ENCODE results near the gene MRPS2. TPM values are rescaled to one million over a fixed set of nuclear protein-coding genes. Genes with fewer than 3 reads are reported as not detected.

Gene MRPS2
- total and polyA plus RNA-seq, 2 experiments from 2014 or later: 22.4 to 59.1 TPM

GRCh38 chr9:135523521-135524129 is 23.1 kb downstream of the MRPS2 start:
- no peaks in the 10 kb centered on the region for H3K4me1 ChIP-seq (ENCODE audit: insufficient read depth)
- H3K4me2 ChIP-seq: no peak overlapping the region
- no peaks in the 10 kb centered on the region for H3K36me3 ChIP-seq (replicated peaks; ENCODE audit: insufficient read depth, low read depth)
- no peak overlapping the region for H3K4me3 ChIP-seq
- H3K79me2 ChIP-seq: no peaks in the 10 kb centered on the region
- no peak for TF ChIP-seq EZH2phosphoT487 (IDR thresholded peaks at IDR 0.05; ENCODE audit: low read depth, severe bottlenecking, unreplicated experiment)
- no peak for TF ChIP-seq CTCF (IDR thresholded peaks at IDR 0.05; ENCODE audit: poor library complexity)
- no peak for TF ChIP-seq EZH2 (IDR thresholded peaks at IDR 0.05; ENCODE audit: borderline replicate concordance)
- H3K9me3 ChIP-seq (ENCODE audit: low read depth): no peaks in the 10 kb centered on the region
- WGBS (ENCODE audit: low lambda C conversion rate, missing lambda C conversion rate): 83% methylated on average over 21 of the region's 21 CpGs
- no peak overlapping the region for H2AFZ ChIP-seq
- H3K27me3 ChIP-seq: no peaks in the 10 kb centered on the region
- no peak overlapping the region for H3K27ac ChIP-seq
- DNase-seq (ENCODE audit: low spot score): no peak
- H4K20me1 ChIP-seq (ENCODE audit: insufficient read depth, poor library complexity, severe bottlenecking): no peaks in the 10 kb centered on the region
- no peaks in the 10 kb centered on the region for H3K9me2 ChIP-seq (replicated peaks; ENCODE audit: insufficient read depth)

- Histone ChIP-seq H3K4me3 (no peak overlapping the region), H3K27ac (no peak overlapping the region), H4K20me1 (ENCODE audit: insufficient read depth, poor library complexity, severe bottlenecking) (no peaks in the 10 kb centered on the region), H3K9me3 (ENCODE audit: low read depth) (no peaks in the 10 kb centered on the region), H2AFZ (no peak overlapping the region), H3K27me3 (no peaks in the 10 kb centered on the region), H3K36me3 (replicated peaks; ENCODE audit: insufficient read depth, low read depth) (no peaks in the 10 kb centered on the region), H3K9me2 (replicated peaks; ENCODE audit: insufficient read depth) (no peaks in the 10 kb centered on the region), H3K4me2 (no peak overlapping the region), H3K4me1 (ENCODE audit: insufficient read depth) (no peaks in the 10 kb centered on the region), H3K79me2 (no peaks in the 10 kb centered on the region)
- DNase-seq (ENCODE audit: low spot score): no peak
- TF ChIP-seq CTCF (IDR thresholded peaks at IDR 0.05; ENCODE audit: poor library complexity): no peak
- no peak for TF ChIP-seq EZH2 (IDR thresholded peaks at IDR 0.05; ENCODE audit: borderline replicate concordance)
- no peak for TF ChIP-seq EZH2phosphoT487 (IDR thresholded peaks at IDR 0.05; ENCODE audit: low read depth, severe bottlenecking, unreplicated experiment)
- 62% methylated on average over 21 of the region's 27 CpGs for WGBS (ENCODE audit: low lambda C conversion rate, missing lambda C conversion rate)
Measured at GRCh38 chr9:135524130-135524861, 23.8 kb downstream of the MRPS2 start.

GRCh38 chr9:135525241-135526088 is 25.0 kb downstream of the MRPS2 start:
- H3K4me1 ChIP-seq (ENCODE audit: insufficient read depth): no peaks in the 10 kb centered on the region
- H3K9me2 ChIP-seq (replicated peaks; ENCODE audit: insufficient read depth): no peaks in the 10 kb centered on the region
- H3K4me2 ChIP-seq: no peak overlapping the region
- H3K27ac ChIP-seq: no peak overlapping the region
- no peak overlapping the region for H3K4me3 ChIP-seq
- TF ChIP-seq EZH2 (IDR thresholded peaks at IDR 0.05; ENCODE audit: borderline replicate concordance): no peak
- TF ChIP-seq CTCF (IDR thresholded peaks at IDR 0.05; ENCODE audit: poor library complexity): no peak
- TF ChIP-seq EZH2phosphoT487 (IDR thresholded peaks at IDR 0.05; ENCODE audit: low read depth, severe bottlenecking, unreplicated experiment): no peak
- no peak overlapping the region for H2AFZ ChIP-seq
- no peaks in the 10 kb centered on the region for H4K20me1 ChIP-seq (ENCODE audit: insufficient read depth, poor library complexity, severe bottlenecking)
- no peaks in the 10 kb centered on the region for H3K79me2 ChIP-seq
- 88% methylated on average over 18 of the region's 31 CpGs for WGBS (ENCODE audit: low lambda C conversion rate, missing lambda C conversion rate)
- no peaks in the 10 kb centered on the region for H3K27me3 ChIP-seq
- no peaks in the 10 kb centered on the region for H3K9me3 ChIP-seq (ENCODE audit: low read depth)
- H3K36me3 ChIP-seq (replicated peaks; ENCODE audit: insufficient read depth, low read depth): no peaks in the 10 kb centered on the region
- DNase-seq (ENCODE audit: low spot score): no peak
